Posterior vena cava (tissue), 2 donors: ENCODE results near the gene DOCK9. TPM values are rescaled to one million over a fixed set of nuclear protein-coding genes. Genes with fewer than 3 reads are reported as not detected.

Experiments
- DNase-seq: peaks from one replicate; pipeline ENCODE4 v3.0.0-alpha.2; 2020; ENCODE audit warnings: low spot score
- intact Hi-C, 2 donors: fragments of 100-400 bp; cut with DNase I; formaldehyde crosslinking; loops; one replicate each; pipeline versions ENCODE4 v1.14.1 to v1.14.2; 2022 to 2023
- total RNA-seq, 2 donors: library from RNA; stranded (reverse); fragmentation: NEBNext Ultra II Directional; extraction: Animal tissue kit (Norgen Biotek cat#: 25700); gene quantifications; one replicate each; pipeline ENCODE4 v1.2.1, GENCODE V29; 2021
- donor health status: DM: yes; HTN: yes; CAD: no.
- donor health status: DM: yes; HTN: yes; CAD: no.

DOCK9 gene
- total RNA-seq, 2 donors from 2014 or later, result 85.3 to 91.7 TPM

- DNase-seq, result no peak
- intact Hi-C loops, result no loop called here
Observed at GRCh38 chr13:98959291-98959690, 18.6 kb downstream of the DOCK9 start.

GRCh38 chr13:98958443-98958794, 19.4 kb downstream of the DOCK9 start:
- DNase-seq, result no peak
- intact Hi-C loops, result no loop called here

- intact Hi-C loops, result no loop called here
- peak; percentile 76 for DNase-seq
Observed at GRCh38 chr13:98957731-98958442, 20.0 kb downstream of the DOCK9 start.

GRCh38 chr13:98955336-98955735, 22.5 kb downstream of the DOCK9 start:
- intact Hi-C loops, result no loop called here
- DNase-seq, result no peak

- no peak for DNase-seq
- intact Hi-C loops, result no loop called here
Observed at GRCh38 chr13:98954313-98954712, 23.6 kb downstream of the DOCK9 start.

GRCh38 chr13:98951266-98951665, 26.6 kb downstream of the DOCK9 start:
- no peak for DNase-seq
- intact Hi-C loops, result no loop called here

GRCh38 chr13:98950705-98951104, 27.2 kb downstream of the DOCK9 start:
- no peak for DNase-seq
- intact Hi-C loops, result no loop called here

GRCh38 chr13:98947925-98948324, 29.9 kb downstream of the DOCK9 start:
- intact Hi-C loops, result no loop called here
- no peak for DNase-seq

- DNase-seq, result no peak
- intact Hi-C loops, result no loop called here
Observed at GRCh38 chr13:98945863-98946605, 31.8 kb downstream of the DOCK9 start.

GRCh38 chr13:98944336-98944735, 33.5 kb downstream of the DOCK9 start:
- intact Hi-C loops, result no loop called here
- DNase-seq, result no peak

GRCh38 chr13:98942997-98943396, 34.9 kb downstream of the DOCK9 start:
- intact Hi-C loops, result no loop called here
- no peak for DNase-seq

- intact Hi-C loops, result no loop called here
Observed at GRCh38 chr13:98942485-98942884, 35.4 kb downstream of the DOCK9 start.

GRCh38 chr13:98941536-98941935, 36.3 kb downstream of the DOCK9 start:
- DNase-seq, result no peak
- intact Hi-C loops, result no loop called here

More at GRCh38 chr13:98942485-98942884, 35.4 kb downstream of the DOCK9 start:
- no peak for DNase-seq

GRCh38 chr13:98941126-98941525, 36.7 kb downstream of the DOCK9 start:
- DNase-seq, result no peak
- intact Hi-C loops, result no loop called here

GRCh38 chr13:98940325-98941001, 37.4 kb downstream of the DOCK9 start:
- intact Hi-C loops, result no loop called here
- no peak for DNase-seq

- intact Hi-C loops, result no loop called here
- DNase-seq, result no peak
Observed at GRCh38 chr13:98939660-98940191, 38.1 kb downstream of the DOCK9 start.

- intact Hi-C loops, result no loop called here
- DNase-seq, result no peak
Observed at GRCh38 chr13:98938801-98939200, 39.1 kb downstream of the DOCK9 start.

- intact Hi-C loops, result no loop called here
- no peak for DNase-seq
Observed at GRCh38 chr13:98937911-98938381, 39.9 kb downstream of the DOCK9 start.

- intact Hi-C loops, result no loop called here
- DNase-seq, result no peak
Observed at GRCh38 chr13:98934243-98934642, 43.6 kb downstream of the DOCK9 start.

GRCh38 chr13:98930151-98930591, 47.7 kb downstream of the DOCK9 start:
- no peak for DNase-seq
- intact Hi-C loops, result no loop called here
